SK-N-SH (cell line): ENCODE data around the gene PODNL1. TPM values are rescaled to one million over a fixed set of nuclear protein-coding genes. Genes with fewer than 3 reads are reported as not detected.

ENCODE experiments used
- CTCF ChIA-PET: fragments of 300-600, 350-600 bp; formaldehyde crosslinking; extraction: SDS; loops from one replicate; lab custom pipeline; 2021; lab: Yijun Ruan, JAX
- POLR2A ChIA-PET: fragments of 350-600 bp; sonication (Branson Sonifier 250); formaldehyde crosslinking; extraction: SDS; loops from one replicate; lab custom pipeline; 2020; ENCODE audit warnings: antibody characterized with exemption, inconsistent platforms; lab: Yijun Ruan, JAX
- DNase-seq: peaks from one replicate; pipeline ENCODE4 v3.0.0; 2012
- H2AFZ ChIP-seq: fragments of 200-600 bp; sonication (generic); 2 replicates; pipeline ENCODE4 v1.8.1; 2016; ENCODE audit warnings: antibody characterized with exemption, mild to moderate bottlenecking, low read depth
- H3F3A ChIP-seq: fragments of 200-600 bp; sonication (generic); replicated peaks from 2 replicates; pipeline ENCODE3; 2016; ENCODE audit warnings: antibody characterized with exemption, mild to moderate bottlenecking; ENCODE audit not compliant: insufficient read depth
- H3K27ac ChIP-seq, 2 experiments: fragments of 200-500 bp in 1 of 2; fragments of 200-600 bp in 1 of 2; sonication (Bioruptor generic) in 1 of 2; sonication (generic), shearing (Covaris generic) in 1 of 2; 2 replicates each; pipeline versions ENCODE4 v1.5.1 to v1.6.1; 2014 to 2016; ENCODE audit warnings: low read depth in 2 of 2, inconsistent platforms in 1 of 2, low read length in 1 of 2, mild to moderate bottlenecking in 1 of 2, mixed read lengths in 1 of 2
- H3K27me3 ChIP-seq: fragments of 200-600 bp; sonication (generic), shearing (Covaris generic); 2 replicates; pipeline ENCODE4 v1.6.1; 2016; ENCODE audit warnings: mixed run types; ENCODE audit not compliant: insufficient read depth
- H3K36me3 ChIP-seq, 2 experiments: fragments of 200-500 bp in 1 of 2; fragments of 200-600 bp in 1 of 2; sonication (Bioruptor generic) in 1 of 2; sonication (generic) in 1 of 2; replicated peaks in 1 of 2; 2 replicates each; pipeline versions ENCODE3 to v1.5.1; 2014 to 2016; ENCODE audit warnings: low read length in 1 of 2, mild to moderate bottlenecking in 1 of 2; ENCODE audit not compliant: insufficient read depth in 2 of 2, control insufficient read depth in 1 of 2
- H3K4me1 ChIP-seq, 2 experiments: fragments of 200-500 bp in 1 of 2; fragments of 200-600 bp in 1 of 2; sonication (Bioruptor generic) in 1 of 2; sonication (generic), shearing (Covaris generic) in 1 of 2; 2 replicates each; pipeline versions ENCODE4 v1.5.1 to v1.6.1; 2014 to 2016; ENCODE audit warnings: low read depth in 1 of 2, low read length in 1 of 2, mixed run types in 1 of 2; ENCODE audit not compliant: insufficient read depth in 2 of 2, control insufficient read depth in 1 of 2
- H3K4me2 ChIP-seq: fragments of 200-600 bp; sonication (generic), shearing (Covaris generic); 2 replicates; pipeline ENCODE4 v1.6.1; 2017; ENCODE audit warnings: mixed run types
- H3K4me3 ChIP-seq, 2 experiments: fragments of 200-500 bp in 1 of 2; fragments of 200-600 bp in 1 of 2; sonication (Bioruptor generic) in 1 of 2; sonication (generic), shearing (Covaris generic) in 1 of 2; 2 replicates each; pipeline versions ENCODE4 v1.5.1 to v1.8.1; 2014 to 2016; ENCODE audit warnings: low read depth in 2 of 2, inconsistent platforms in 1 of 2, low read length in 1 of 2, mild to moderate bottlenecking in 1 of 2, mixed read lengths in 1 of 2, moderate library complexity in 1 of 2
- H3K79me2 ChIP-seq: fragments of 200-600 bp; sonication (generic); 2 replicates; pipeline ENCODE4 v1.8.1; 2017; ENCODE audit warnings: mild to moderate bottlenecking; ENCODE audit not compliant: insufficient read depth
- H3K9ac ChIP-seq: fragments of 200-600 bp; sonication (generic); 2 replicates; pipeline ENCODE4 v1.6.1; 2017; ENCODE audit warnings: mixed run types
- H3K9me2 ChIP-seq: fragments of 200-600 bp; sonication (generic); 2 replicates; pipeline ENCODE4 v1.6.1; 2017; ENCODE audit warnings: mixed run types
- H3K9me3 ChIP-seq: fragments of 200-600 bp; sonication (generic); 2 replicates; pipeline ENCODE4 v1.6.1; 2017; ENCODE audit warnings: mixed run types, mild to moderate bottlenecking, moderate library complexity
- H4K20me1 ChIP-seq: fragments of 200-600 bp; sonication (generic); 2 replicates; pipeline ENCODE4 v1.6.1; 2017; ENCODE audit warnings: mild to moderate bottlenecking, mixed run types; ENCODE audit not compliant: insufficient read depth
- CTCF ChIP-seq: fragments of 200-600 bp; sonication (generic); IDR thresholded peaks from 2 replicates; pipeline ENCODE4 v1.6.1; 2017; ENCODE audit warnings: antibody characterized with exemption, mild to moderate bottlenecking, moderate library complexity
- ELF1 ChIP-seq: IDR thresholded peaks from 2 replicates; pipeline ENCODE4 v1.4.0; 2012
- EP300 ChIP-seq, 2 experiments: IDR thresholded peaks; 2 replicates each; pipeline versions ENCODE4 v1.4.0 to v1.6.1; 2012; ENCODE audit warnings: borderline replicate concordance in 1 of 2, low read depth in 1 of 2, low read length in 1 of 2
- FOSL2 ChIP-seq: IDR thresholded peaks from 2 replicates; pipeline ENCODE4 v1.4.0; 2012; ENCODE audit warnings: low read depth, mild to moderate bottlenecking, moderate library complexity, borderline replicate concordance
- FOXJ3 ChIP-seq: sonication (generic); formaldehyde crosslinking; IDR thresholded peaks from 2 replicates; pipeline ENCODE4 v1.5.1; 2020; ENCODE audit warnings: mild to moderate bottlenecking, missing genetic modification reagents
- FOXM1 ChIP-seq: IDR thresholded peaks from 2 replicates; pipeline ENCODE4 v1.4.0; 2012; ENCODE audit warnings: low read depth, mild to moderate bottlenecking
- GABPA ChIP-seq: IDR thresholded peaks from 2 replicates; pipeline ENCODE4 v1.4.0; 2012; ENCODE audit warnings: low read depth, mild to moderate bottlenecking
- IRF3 ChIP-seq: fragments of 150-350 bp; IDR thresholded peaks from 2 replicates; pipeline ENCODE4 v1.6.1; 2016; ENCODE audit warnings: mild to moderate bottlenecking, low read depth, low read length
- PBX3 ChIP-seq: IDR thresholded peaks from 2 replicates; pipeline ENCODE4; 2012
- POLR2AphosphoS5 ChIP-seq: IDR thresholded peaks from 2 replicates; pipeline ENCODE4 v1.6.1; 2012; ENCODE audit warnings: low read depth, low read length
- RCOR1 ChIP-seq: fragments of 150-350 bp; IDR thresholded peaks from 2 replicates; pipeline ENCODE4 v1.6.1; 2017; ENCODE audit warnings: antibody characterized with exemption, low read length
- RFX5 ChIP-seq: IDR thresholded peaks from 2 replicates; pipeline ENCODE4 v1.6.1; 2012; ENCODE audit warnings: mild to moderate bottlenecking, improper control_type of control experiment, low read length
- RXRA ChIP-seq: IDR thresholded peaks from 2 replicates; pipeline ENCODE4 v1.4.0; 2012; ENCODE audit warnings: low read depth, mild to moderate bottlenecking, borderline replicate concordance
- SIN3A ChIP-seq: IDR thresholded peaks from 2 replicates; pipeline ENCODE4 v1.6.1; 2012; ENCODE audit warnings: low read depth, mild to moderate bottlenecking, low read length, moderate library complexity, borderline replicate concordance
- SMC3 ChIP-seq: IDR thresholded peaks from 2 replicates; pipeline ENCODE4 v1.6.1; 2012; ENCODE audit warnings: low read depth, low read length, improper control_type of control experiment
- TEAD4 ChIP-seq: IDR thresholded peaks from 2 replicates; pipeline ENCODE4 v1.4.0; 2012; ENCODE audit warnings: mild to moderate bottlenecking, borderline replicate concordance; ENCODE audit not compliant: insufficient read depth
- YY1 ChIP-seq: IDR thresholded peaks from 2 replicates; pipeline ENCODE4 v1.4.0; 2012; ENCODE audit warnings: low read depth, mild to moderate bottlenecking
- ZBTB33 ChIP-seq: IDR thresholded peaks from 2 replicates; pipeline ENCODE4 v1.4.0; 2012; ENCODE audit warnings: low read depth, borderline replicate concordance
- WGBS: methylation state at CpG from one replicate; pipeline ENCODE4 v1.1.6; 2017; ENCODE audit warnings: low lambda C conversion rate; 5-methylcytosine and 5-hydroxymethylcytosine counted together
- polyA plus RNA-seq, 3 experiments: library from polyadenylated mRNA; depleted of rRNA; stranded (reverse); fragments of >200 nt; gene quantifications; 2 replicates each; pipeline ENCODE4 v1.2.3, GENCODE V29; 2012

PODNL1 gene
- polyA plus RNA-seq, 1 of the 3 experiments (the other 2 are of a cell fraction): 7.5 TPM

GRCh38 chr19:13884726-13885591 lies 53.3 kb downstream of the PODNL1 start:
- Histone ChIP-seq H3K4me1 (peaks cover 7 to 23% of the 10 kb centered on the region in 2 experiments; a peak in 3 of 4 replicates), H3K4me3 (no peak overlapping the region), H3K27me3 (no peaks in the 10 kb centered on the region), H3K27ac (no peak overlapping the region), H3K9me2 (no peaks in the 10 kb centered on the region), H2AFZ (no peak overlapping the region), H3K9ac (no peak overlapping the region), H3K9me3 (no peaks in the 10 kb centered on the region), H3K36me3 (no peaks in the 10 kb centered on the region), H4K20me1 (no peaks in the 10 kb centered on the region), H3K4me2 (no peak overlapping the region), H3F3A (no peaks in the 10 kb centered on the region), H3K79me2 (no peaks in the 10 kb centered on the region)
- POLR2A ChIA-PET: interaction anchor here (1.4 kb wide), 1 partner anchor 53 kb away, joined by 4 read pairs; the partner anchor contains the start of gene PODNL1
- WGBS: 81% methylated on average over 19 of the region's 26 CpGs
- TF ChIP-seq FOXM1 (no peak), SMC3 (no peak), GABPA (no peak), FOSL2 (no peak), POLR2AphosphoS5 (no peak), RXRA (no peak), TEAD4 (no peak), EP300 (IDR thresholded peaks at IDR 0.05; ENCODE audit: borderline replicate concordance in 1 of 2, low read depth in 1 of 2, low read length in 1 of 2) (no peak), IRF3 (no peak), RFX5 (no peak), PBX3 (no peak), ZBTB33 (no peak), ELF1 (no peak), SIN3A (no peak), YY1 (no peak), RCOR1 (no peak), CTCF (no peak), FOXJ3 (CRISPR knock-in tag) (no peak)
- DNase-seq: peak; percentile 33
- CTCF ChIA-PET: interaction anchor here (1.5 to 13.8 kb wide), 6 partner anchors 68 to 190 kb away, joined by 3 to 146 read pairs (median 8); partner anchors contain the start of genes DCAF15 and MISP3
